ENCODE results near the gene TRAPPC6A.

Gene TRAPPC6A

GRCh38 chr19:45151821-45152503 is 26.1 kb downstream of the TRAPPC6A start:
- TF ChIP-seq CTCF (IDR thresholded peaks at IDR 0.05; ENCODE audit: low read length, missing control alignments): no peak
- H3K4me3 ChIP-seq (replicated peaks; ENCODE audit: low read depth, low read length): no peak overlapping the region
- DNase-seq (ENCODE audit: low read depth): no peak

DNA sequence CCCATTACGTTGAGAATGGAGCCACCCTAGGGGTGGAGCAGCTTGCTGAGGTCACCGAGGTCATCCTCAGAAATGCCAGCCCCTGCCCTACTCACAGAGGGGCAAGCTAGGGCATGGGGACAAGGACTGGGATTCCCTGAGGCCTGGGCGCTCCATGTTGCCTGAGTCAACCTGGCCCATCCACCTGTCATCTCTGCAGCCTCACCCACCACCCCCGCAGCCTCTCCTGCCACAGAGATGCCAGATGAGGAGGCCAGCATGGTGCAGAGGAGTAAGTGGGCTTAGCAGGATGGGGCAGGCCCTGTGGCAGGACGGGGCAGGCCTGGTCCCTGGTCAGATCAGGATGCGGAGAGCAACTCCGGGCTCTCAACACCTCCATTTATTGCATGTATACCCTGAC is 26.7 kb downstream of the TRAPPC6A start:
- no peak for DNase-seq (ENCODE audit: low read depth)
- no peak overlapping the region for H3K4me3 ChIP-seq (replicated peaks; ENCODE audit: low read depth, low read length)
- no peak for TF ChIP-seq CTCF (IDR thresholded peaks at IDR 0.05; ENCODE audit: low read length, missing control alignments)

DNA sequence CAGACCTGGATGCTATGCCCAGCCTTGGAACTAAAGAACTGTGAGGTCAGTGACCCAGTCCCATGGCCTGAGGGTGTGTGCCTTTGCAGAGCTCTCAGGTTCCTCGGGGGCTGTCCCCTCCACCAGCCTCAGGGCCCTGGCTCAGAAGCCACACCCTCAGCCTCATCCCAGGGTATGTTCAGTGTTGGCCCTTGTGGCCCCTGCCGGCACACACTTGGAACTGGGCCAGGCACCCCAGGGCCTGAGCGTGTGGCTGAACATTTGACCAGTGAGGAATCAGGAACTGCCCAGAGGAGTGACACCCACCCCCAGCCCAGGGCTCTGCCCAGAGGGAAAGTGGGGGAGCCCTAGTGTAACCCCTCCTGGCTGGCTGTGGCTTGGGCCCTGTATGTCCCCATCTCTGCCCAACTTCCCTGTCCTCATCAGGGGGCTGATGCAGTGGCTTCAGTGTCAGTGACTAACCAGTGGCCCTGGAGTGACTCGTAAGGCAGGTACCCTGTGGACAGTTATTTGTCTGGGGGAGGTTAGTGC is 27.2 kb downstream of the TRAPPC6A start:
- DNase-seq (ENCODE audit: low read depth): no peak
- H3K4me3 ChIP-seq (replicated peaks; ENCODE audit: low read depth, low read length): no peak overlapping the region
- TF ChIP-seq CTCF (IDR thresholded peaks at IDR 0.05; ENCODE audit: low read length, missing control alignments): no peak

- TF ChIP-seq CTCF (IDR thresholded peaks at IDR 0.05; ENCODE audit: low read length, missing control alignments): no peak
- no peak overlapping the region for H3K4me3 ChIP-seq (replicated peaks; ENCODE audit: low read depth, low read length)
Observed at GRCh38 chr19:45150180-45150579, 27.9 kb downstream of the TRAPPC6A start.

DNA sequence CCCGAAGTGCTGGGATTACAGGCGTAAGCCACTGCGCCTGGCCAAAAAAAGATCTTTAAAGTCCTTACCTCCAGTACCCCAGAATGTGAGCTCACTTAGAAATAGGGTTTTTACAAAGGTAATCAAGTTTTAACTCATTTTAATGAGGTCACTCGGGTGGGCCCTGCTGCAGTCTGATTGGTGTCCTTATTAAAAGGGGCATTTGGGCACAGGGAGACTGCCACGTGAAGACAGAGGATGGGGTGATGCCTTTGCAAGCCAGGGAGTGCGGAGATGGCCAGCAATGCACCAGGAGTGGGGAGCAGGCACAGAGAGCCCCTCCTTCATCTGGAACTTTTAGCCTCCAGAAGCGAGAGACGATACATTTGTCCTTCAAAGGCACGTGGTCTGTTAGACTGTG is 28.9 kb downstream of the TRAPPC6A start:
- DNase-seq (ENCODE audit: low read depth): no peak
- H3K4me3 ChIP-seq (replicated peaks; ENCODE audit: low read depth, low read length): no peak overlapping the region
- TF ChIP-seq CTCF (IDR thresholded peaks at IDR 0.05; ENCODE audit: low read length, missing control alignments): no peak

More at GRCh38 chr19:45150180-45150579, 27.9 kb downstream of the TRAPPC6A start:
- no peak for DNase-seq (ENCODE audit: low read depth)

DNA sequence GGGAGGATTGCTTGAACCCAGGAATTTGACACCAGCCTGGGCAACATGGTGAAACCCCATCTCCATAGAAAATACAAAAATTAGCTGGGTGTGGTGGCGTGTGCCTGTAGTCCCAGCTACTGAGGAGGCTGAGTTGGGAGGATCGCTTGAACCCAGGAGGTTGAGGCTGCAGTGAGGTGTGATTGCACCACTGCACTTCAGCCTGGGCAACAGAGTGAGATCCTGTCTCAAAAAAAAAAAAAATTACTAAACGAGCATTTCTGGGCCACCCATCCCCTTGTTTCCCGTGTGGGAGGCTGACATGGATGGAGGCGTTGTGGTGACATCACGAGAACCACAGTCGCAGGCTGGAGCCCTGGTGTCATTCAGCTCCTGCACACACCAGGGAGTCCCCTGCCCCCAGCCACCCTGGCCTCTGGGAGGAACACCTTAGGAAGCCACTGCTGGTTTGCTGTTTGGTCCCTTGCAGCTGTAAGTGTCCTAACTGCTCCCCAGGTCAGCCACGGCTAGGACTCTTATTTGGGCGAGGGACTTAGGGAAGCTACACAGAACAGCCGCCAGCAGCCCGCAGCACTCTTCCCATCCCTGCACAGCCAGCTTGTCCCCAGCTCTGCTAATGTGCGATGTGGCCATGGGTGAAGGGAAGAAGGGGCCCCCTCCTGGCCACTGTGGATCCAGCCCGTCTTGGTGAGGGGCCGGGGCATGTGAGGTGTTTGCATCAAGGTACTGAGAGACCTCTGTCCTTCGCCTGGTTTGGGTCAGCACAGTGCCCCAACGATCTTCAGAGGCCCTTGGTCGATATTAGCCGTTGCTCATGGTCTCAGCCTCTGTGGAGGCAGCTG is 30.0 kb downstream of the TRAPPC6A start:
- no peak for DNase-seq (ENCODE audit: low read depth)
- no peak for TF ChIP-seq CTCF (IDR thresholded peaks at IDR 0.05; ENCODE audit: low read length, missing control alignments)
- H3K4me3 ChIP-seq (replicated peaks; ENCODE audit: low read depth, low read length): no peak overlapping the region
